SJCRH30 (cell line): ENCODE results near the gene MIB1. TPM values are rescaled to one million over a fixed set of nuclear protein-coding genes. Genes with fewer than 3 reads are reported as not detected.
"Not testable (repeated sequence)": the region's sequence is repeated elsewhere in the genome, so short reads cannot be mapped to it uniquely, and the experiment has no call there.

Source experiments
- DNase-seq, 2 experiments: peaks; one replicate each; pipeline ENCODE4 v3.0.0-alpha.2; 2015 to 2020
- H3K27ac ChIP-seq: fragments of 250-450 bp; sonication (Bioruptor Pico); 2 replicates; pipeline ENCODE4 v1.5.1; 2020; ENCODE audit warnings: mild to moderate bottlenecking, moderate library complexity
- H3K27me3 ChIP-seq: fragments of 250-450 bp; sonication (Bioruptor Pico); 2 replicates; pipeline ENCODE4 v1.5.1; 2020; ENCODE audit warnings: mild to moderate bottlenecking, moderate library complexity
- H3K36me3 ChIP-seq: fragments of 250-450 bp; sonication (Bioruptor Pico); 2 replicates; pipeline ENCODE4 v1.5.1; 2020; ENCODE audit warnings: mild to moderate bottlenecking, moderate library complexity
- H3K4me1 ChIP-seq: fragments of 250-450 bp; sonication (Bioruptor Pico); 2 replicates; pipeline ENCODE4 v1.5.1; 2020; ENCODE audit warnings: mild to moderate bottlenecking, moderate library complexity
- H3K4me3 ChIP-seq: fragments of 250-450 bp; sonication (Bioruptor Pico); 2 replicates; pipeline ENCODE4 v1.5.1; 2020; ENCODE audit warnings: mild to moderate bottlenecking, moderate library complexity
- H3K9me3 ChIP-seq: fragments of 250-450 bp; sonication (Bioruptor Pico); replicated peaks from 2 replicates; pipeline ENCODE4 v1.5.1; 2020; ENCODE audit warnings: mild to moderate bottlenecking, moderate library complexity
- total RNA-seq: library from RNA; depleted of rRNA; stranded (reverse); fragments of >200 nt; shearing (Covaris generic); gene quantifications from 2 replicates; pipeline ENCODE4 v1.2.3, GENCODE V29; 2014

Gene MIB1
- total RNA-seq, 1 experiment from 2014 or later = 37.8 TPM

- H3K4me1 ChIP-seq = no peaks in the 10 kb centered on the region
- H3K9me3 ChIP-seq = no peaks in the 10 kb centered on the region
- no peak overlapping the region for H3K4me3 ChIP-seq
- DNase-seq = peak; percentile 7 to 12
- H3K27ac ChIP-seq = no peak overlapping the region
- no peaks in the 10 kb centered on the region for H3K27me3 ChIP-seq
- H3K36me3 ChIP-seq = no peaks in the 10 kb centered on the region
Observed at GRCh38 chr18:21735452-21736015, 5.1 kb upstream of the MIB1 start.

DNA sequence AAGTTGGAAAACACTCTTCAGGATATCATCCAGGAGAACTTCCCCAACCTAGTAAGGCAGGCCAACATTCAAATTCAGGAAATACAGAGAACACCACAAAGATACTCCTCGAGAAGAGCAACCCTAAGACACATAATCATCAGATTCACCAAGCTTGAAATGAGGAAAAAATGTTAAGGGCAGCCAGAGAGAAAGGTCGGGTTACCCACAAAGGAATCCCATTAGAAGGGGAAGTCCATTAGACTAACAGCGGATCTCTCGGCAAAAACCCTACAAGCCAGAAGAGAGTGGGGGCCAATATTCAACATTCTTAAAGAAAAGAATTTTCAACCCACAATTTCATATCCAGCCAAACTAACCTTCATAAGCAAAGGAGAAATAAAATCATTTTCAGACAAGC is 3.7 kb upstream of the MIB1 start:
- DNase-seq, H3K36me3 ChIP-seq, H3K4me1 ChIP-seq, H3K4me3 ChIP-seq, H3K27me3 ChIP-seq, H3K27ac ChIP-seq, H3K9me3 ChIP-seq: not testable (repeated sequence)

GRCh38 chr18:21739604-21740537 is 721 bp upstream of the MIB1 start:
- no peaks in the 10 kb centered on the region for H3K27me3 ChIP-seq
- peak overlapping the region; percentile 94; the same call in 1 of the 2 replicates for H3K27ac ChIP-seq
- peak overlapping the region; percentile 97 for H3K4me3 ChIP-seq
- peak; percentile 23 to 39 for DNase-seq
- H3K36me3 ChIP-seq = no peaks in the 10 kb centered on the region
- H3K4me1 ChIP-seq = peaks cover 3% of the 10 kb centered on the region; the same call in 1 of the 2 replicates
- H3K9me3 ChIP-seq = no peaks in the 10 kb centered on the region

DNA sequence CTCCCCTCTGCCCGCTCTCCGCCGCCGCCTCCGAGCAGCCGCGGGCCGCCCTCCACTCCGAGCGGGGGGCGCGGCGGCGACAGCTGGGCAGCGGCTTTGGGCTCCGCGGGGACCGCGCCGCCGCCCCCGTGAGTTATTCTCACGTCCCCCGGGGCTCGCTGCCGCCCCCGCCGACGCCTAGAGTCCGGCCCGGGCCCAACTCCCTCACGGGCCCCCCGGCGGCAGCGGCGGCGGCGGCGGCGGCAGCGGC is 645 bp downstream of the MIB1 start:
- H3K27me3 ChIP-seq = no peaks in the 10 kb centered on the region
- H3K36me3 ChIP-seq = no peaks in the 10 kb centered on the region
- H3K4me3 ChIP-seq = peak overlapping the region; percentile 97
- no peak for DNase-seq
- peak overlapping the region; percentile 94 for H3K27ac ChIP-seq
- no peaks in the 10 kb centered on the region for H3K9me3 ChIP-seq
- H3K4me1 ChIP-seq = peaks cover 3% of the 10 kb centered on the region; the same call in 1 of the 2 replicates

DNA sequence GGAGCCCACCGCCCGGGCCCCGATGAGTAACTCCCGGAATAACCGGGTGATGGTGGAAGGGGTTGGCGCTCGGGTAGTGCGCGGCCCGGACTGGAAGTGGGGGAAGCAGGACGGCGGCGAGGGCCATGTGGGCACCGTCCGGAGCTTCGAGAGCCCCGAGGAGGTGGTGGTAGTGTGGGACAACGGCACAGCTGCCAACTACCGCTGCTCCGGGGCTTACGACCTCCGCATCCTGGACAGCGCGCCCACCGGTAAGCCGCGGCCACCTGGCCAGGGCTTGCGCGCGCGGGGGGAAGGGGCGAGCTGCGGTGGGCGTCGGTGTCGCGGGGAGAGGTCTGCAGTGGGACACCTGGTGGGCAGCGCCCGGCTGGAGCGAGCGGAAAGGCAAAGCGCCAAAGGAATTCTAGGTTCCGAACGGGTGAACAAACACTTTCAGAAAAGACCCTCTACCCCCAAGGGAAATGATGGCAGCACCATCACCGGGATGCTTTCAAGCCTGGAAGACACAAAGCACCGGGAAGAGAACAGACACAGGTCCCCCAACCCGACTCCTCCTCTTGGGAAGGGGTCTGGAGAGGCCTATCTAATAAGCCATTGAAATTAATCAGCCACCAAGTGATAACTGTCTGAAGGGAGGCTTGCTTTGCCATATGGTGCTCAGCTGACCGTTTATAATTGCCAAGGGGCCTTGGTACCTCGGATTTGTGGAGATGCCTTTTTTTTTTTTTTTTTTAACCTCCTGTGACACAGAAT is 1.1 kb downstream of the MIB1 start:
- Histone ChIP-seq H3K36me3 (no peaks in the 10 kb centered on the region), H3K27ac (peak overlapping the region; percentile 94), H3K4me1 (peaks cover 3% of the 10 kb centered on the region; the same call in 1 of the 2 replicates), H3K27me3 (no peaks in the 10 kb centered on the region), H3K9me3 (no peaks in the 10 kb centered on the region), H3K4me3 (peak overlapping the region; percentile 97)
- DNase-seq = peak; percentile 35 to 43

- H3K4me1 ChIP-seq = peaks cover 3% of the 10 kb centered on the region; the same call in 1 of the 2 replicates
- H3K36me3 ChIP-seq = no peaks in the 10 kb centered on the region
- peak overlapping the region; percentile 94 for H3K27ac ChIP-seq
- peak overlapping the region; percentile 97 for H3K4me3 ChIP-seq
- no peaks in the 10 kb centered on the region for H3K27me3 ChIP-seq
- no peak for DNase-seq
- H3K9me3 ChIP-seq = no peaks in the 10 kb centered on the region
Observed at GRCh38 chr18:21742315-21742687, 1.7 kb downstream of the MIB1 start.

DNA sequence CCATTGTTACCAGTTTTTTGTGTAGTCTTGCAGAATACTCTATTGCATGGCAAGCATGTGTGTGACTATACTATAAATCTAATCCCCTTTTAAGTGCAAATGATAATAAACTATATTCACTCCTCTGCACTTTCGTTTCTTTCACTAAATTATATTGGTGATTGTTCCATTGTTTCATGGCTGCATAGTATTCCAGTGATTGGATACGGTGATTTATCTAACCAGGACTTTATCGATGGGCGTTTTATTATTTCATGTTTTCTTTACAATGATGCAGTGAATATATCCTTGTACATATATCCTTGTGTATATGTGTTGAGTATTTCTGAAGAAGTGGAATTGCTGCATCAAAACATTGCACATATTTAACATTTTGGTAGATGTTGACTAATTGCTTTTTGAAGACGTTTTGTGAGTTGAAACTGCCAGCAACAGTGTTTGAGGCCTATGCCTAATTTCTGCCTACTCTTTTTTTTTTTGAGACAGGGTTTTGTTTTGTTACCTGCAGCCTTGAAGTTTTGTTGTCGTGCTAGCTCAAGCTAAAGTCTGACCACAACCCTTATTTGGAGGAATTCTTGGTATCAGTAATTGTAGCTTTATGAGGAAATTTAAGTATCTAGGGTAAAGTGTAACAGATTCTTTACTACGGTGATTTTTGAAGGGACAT is 2.7 kb downstream of the MIB1 start:
- H3K36me3 ChIP-seq = no peaks in the 10 kb centered on the region
- no peaks in the 10 kb centered on the region for H3K27me3 ChIP-seq
- no peak for DNase-seq
- peaks cover 3% of the 10 kb centered on the region; the same call in 1 of the 2 replicates for H3K4me1 ChIP-seq
- H3K27ac ChIP-seq = no peak overlapping the region
- H3K9me3 ChIP-seq = no peaks in the 10 kb centered on the region
- H3K4me3 ChIP-seq = no peak overlapping the region

DNA sequence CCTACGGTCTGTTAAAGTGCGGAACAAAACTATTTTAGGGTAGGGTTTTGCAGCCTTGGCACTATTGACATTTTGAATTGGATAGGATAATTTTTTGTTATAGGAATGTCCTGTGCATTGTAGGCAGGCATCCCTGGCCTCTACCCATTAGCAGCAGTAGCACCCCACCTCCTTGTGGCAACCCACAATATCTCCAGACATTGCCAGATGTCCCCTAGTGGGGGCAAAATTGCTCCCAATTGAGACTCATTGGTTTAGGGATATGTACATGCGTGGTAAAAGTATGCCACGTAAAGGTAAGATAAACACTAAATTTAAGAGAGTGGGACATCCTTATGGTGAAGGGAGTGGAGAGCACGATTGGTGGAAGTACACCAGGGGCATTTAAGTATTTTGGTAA is 4.6 kb downstream of the MIB1 start:
- H3K36me3 ChIP-seq = no peaks in the 10 kb centered on the region
- no peak overlapping the region for H3K27ac ChIP-seq
- H3K9me3 ChIP-seq = no peaks in the 10 kb centered on the region
- peaks cover 3% of the 10 kb centered on the region; the same call in 1 of the 2 replicates for H3K4me1 ChIP-seq
- no peaks in the 10 kb centered on the region for H3K27me3 ChIP-seq
- no peak for DNase-seq
- no peak overlapping the region for H3K4me3 ChIP-seq

DNA sequence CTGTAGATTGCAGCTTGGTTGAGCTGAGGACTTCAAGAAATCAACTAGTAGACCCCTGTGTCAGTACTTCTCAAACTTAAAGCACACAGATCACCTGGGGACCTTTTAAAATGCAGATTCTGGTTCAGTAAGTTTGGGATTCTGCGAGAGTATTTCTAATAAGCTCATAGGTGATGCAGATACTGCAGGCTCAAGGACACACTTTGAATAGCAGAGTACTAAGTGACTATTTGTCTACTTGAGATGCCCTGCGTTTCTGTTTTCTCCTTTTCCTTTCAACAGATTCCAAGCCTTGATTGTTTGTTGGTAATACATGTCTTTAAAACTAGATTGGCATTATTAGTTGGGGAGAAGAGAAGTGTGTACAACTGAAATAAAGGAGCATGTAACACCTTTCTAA is 6.7 kb downstream of the MIB1 start:
- Histone ChIP-seq H3K36me3 (no peaks in the 10 kb centered on the region), H3K4me3 (no peak overlapping the region), H3K9me3 (no peaks in the 10 kb centered on the region), H3K27me3 (no peaks in the 10 kb centered on the region), H3K4me1 (peaks cover 3% of the 10 kb centered on the region; the same call in 1 of the 2 replicates), H3K27ac (no peak overlapping the region)
- DNase-seq = no peak

GRCh38 chr18:21747764-21748693 is 7.4 kb downstream of the MIB1 start:
- Histone ChIP-seq H3K27ac (no peak overlapping the region), H3K27me3 (no peaks in the 10 kb centered on the region), H3K36me3 (no peaks in the 10 kb centered on the region), H3K4me1 (no peaks in the 10 kb centered on the region), H3K4me3 (no peak overlapping the region), H3K9me3 (no peaks in the 10 kb centered on the region)
- no peak for DNase-seq

GRCh38 chr18:21757833-21758232 is 17.2 kb downstream of the MIB1 start:
- Histone ChIP-seq H3K4me1 (peaks cover 36% of the 10 kb centered on the region), H3K27me3 (no peaks in the 10 kb centered on the region), H3K4me3 (no peak overlapping the region), H3K36me3 (no peaks in the 10 kb centered on the region), H3K27ac (no peak overlapping the region), H3K9me3 (no peaks in the 10 kb centered on the region)
- DNase-seq = no peak

- Histone ChIP-seq H3K4me3 (no peak overlapping the region), H3K36me3 (no peaks in the 10 kb centered on the region), H3K9me3 (no peaks in the 10 kb centered on the region), H3K27me3 (no peaks in the 10 kb centered on the region), H3K27ac (peak overlapping the region; percentile 46), H3K4me1 (peaks cover 46% of the 10 kb centered on the region)
- peak in 1 of 2 experiments; percentile 48 for DNase-seq
Observed at GRCh38 chr18:21759836-21760235, 19.2 kb downstream of the MIB1 start.

GRCh38 chr18:21760321-21760720 is 19.7 kb downstream of the MIB1 start:
- Histone ChIP-seq H3K9me3 (no peaks in the 10 kb centered on the region), H3K4me1 (peaks cover 46% of the 10 kb centered on the region), H3K36me3 (no peaks in the 10 kb centered on the region), H3K27ac (peak overlapping the region; percentile 46), H3K27me3 (no peaks in the 10 kb centered on the region), H3K4me3 (no peak overlapping the region)
- peak in 1 of 2 experiments; percentile 60 for DNase-seq
